HG03342 (cell line): ENCODE results near the gene ACP5.
"Not testable (repeated sequence)": the region's sequence is repeated elsewhere in the genome, so short reads cannot be mapped to it uniquely, and the experiment has no call there.

Experiments used
- ATAC-seq: cut with Tn5 transposase; IDR thresholded peaks from one replicate; pipeline ENCODE4 v1.9.1; 2021; ENCODE audit warnings: mild to moderate bottlenecking, moderate library complexity; ENCODE audit not compliant: unreplicated experiment

The ACP5 gene

DNA sequence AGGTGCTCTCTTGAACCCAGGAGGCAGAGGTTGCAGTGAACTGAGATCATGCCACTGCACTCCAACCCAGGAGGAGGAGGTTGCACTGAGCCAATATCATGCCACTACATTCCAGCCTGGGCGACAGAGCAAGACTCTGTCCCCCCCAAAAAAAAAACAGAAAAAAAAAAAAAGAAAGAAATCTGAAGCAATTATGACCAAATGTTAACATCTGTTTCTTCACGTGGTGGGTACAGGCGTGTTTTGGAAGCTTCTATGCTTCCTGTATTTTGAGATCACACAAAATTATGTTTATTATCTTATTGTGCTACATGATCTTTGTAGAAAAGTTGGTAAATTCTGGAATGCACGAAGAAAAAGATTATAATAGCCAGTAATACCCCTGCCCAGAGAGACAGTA, 2.7 kb upstream of the ACP5 start:
- ATAC-seq = no peak

GRCh38 chr19:11578258-11579142, 1.1 kb upstream of the ACP5 start:
- no peak for ATAC-seq

- no peak for ATAC-seq
Observed at GRCh38 chr19:11576227-11576626, 1.2 kb downstream of the ACP5 start.

DNA sequence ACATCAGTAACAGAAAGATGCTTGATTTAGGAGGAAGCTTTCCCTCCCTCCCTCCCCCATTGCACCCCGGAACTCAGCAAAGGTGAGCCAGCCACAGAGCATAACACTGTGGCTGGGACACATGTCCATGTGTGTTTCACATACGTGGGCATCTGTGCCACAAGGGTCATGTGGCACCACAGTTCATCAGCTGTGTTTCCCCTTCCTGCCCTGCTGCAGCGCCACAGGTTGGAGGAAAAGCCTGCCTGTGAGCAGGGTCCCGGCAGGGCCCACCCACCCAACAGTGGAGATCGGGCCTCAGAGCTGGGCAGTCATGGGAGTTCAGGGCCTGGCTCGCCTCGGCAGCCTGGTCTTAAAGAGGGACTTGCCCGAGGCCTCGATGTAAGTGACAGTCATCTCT, 2.8 kb downstream of the ACP5 start:
- ATAC-seq = no peak

DNA sequence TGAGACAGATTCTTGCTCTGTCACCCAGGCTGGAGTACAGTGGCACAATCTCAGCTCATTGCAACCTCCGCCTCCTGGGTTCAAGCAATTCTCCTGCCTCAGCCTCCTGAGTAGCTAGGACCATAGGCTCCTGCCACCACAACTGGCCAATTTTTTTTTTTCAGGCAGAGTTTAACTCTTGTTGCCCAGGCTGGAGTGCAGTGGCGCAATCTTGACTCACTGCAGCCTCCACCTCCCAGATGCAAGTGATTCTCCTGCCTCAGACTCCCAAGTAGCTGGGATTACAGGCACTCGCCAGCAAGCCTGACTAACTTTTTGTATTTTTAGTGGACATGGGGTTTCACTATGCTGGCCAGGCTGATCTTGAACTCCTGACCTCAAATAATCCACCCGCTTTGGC, 3.7 kb downstream of the ACP5 start:
- not testable (repeated sequence) for ATAC-seq

GRCh38 chr19:11573354-11573753, 4.1 kb downstream of the ACP5 start:
- not testable (repeated sequence) for ATAC-seq

DNA sequence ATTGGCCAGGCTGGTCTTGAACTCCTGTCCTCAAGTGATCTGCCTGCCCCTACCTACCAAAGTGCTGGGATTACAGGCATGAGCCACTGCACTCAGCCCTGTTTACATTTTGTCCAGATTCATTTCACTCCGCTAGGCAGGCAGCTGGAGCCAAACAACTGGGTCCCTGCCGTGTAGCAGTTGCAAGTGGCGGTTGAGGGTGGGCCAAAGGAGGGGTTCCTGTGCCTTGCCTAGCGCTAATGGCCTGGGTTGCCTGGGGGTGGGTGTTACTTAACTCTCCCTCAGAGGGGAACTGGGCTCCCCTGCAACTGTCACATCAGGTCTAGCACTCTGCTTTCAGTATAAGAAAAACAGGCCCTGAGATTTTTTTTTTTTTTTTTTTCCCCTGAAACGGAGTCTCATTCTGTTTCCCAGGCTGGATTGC, 7.4 kb downstream of the ACP5 start:
- ATAC-seq = no peak

- no peak for ATAC-seq
Observed at GRCh38 chr19:11566164-11566563, 11.3 kb downstream of the ACP5 start.

DNA sequence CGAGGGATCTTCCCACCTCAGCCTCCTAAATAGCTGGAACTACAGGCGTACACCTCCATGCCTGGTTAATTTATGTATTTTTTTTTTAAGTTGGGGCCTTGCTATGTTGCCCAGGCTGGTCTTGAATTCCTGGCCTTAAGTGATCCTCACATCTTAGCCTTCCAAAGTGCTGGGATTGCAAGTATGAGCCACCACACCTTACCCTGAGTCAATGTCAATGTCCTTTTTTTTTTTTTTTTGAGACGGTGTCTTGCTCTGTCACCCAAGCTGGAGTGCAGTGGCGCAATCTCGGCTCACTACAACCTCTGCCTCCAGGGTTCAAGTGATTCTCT, 11.8 kb downstream of the ACP5 start:
- ATAC-seq = not testable (repeated sequence)

GRCh38 chr19:11564082-11564807, 13.2 kb downstream of the ACP5 start:
- ATAC-seq = not testable (repeated sequence)

GRCh38 chr19:11563532-11563931, 13.9 kb downstream of the ACP5 start:
- ATAC-seq = no peak

GRCh38 chr19:11560404-11561051, 16.9 kb downstream of the ACP5 start:
- ATAC-seq = peak; percentile 52

- peak; percentile 70 for ATAC-seq
Observed at GRCh38 chr19:11558881-11559828, 18.3 kb downstream of the ACP5 start, which contains the start of gene ELOF1. ELOF1 (minus strand) TSS chr19:11559230; CDS start chr19:11554347, 4,883 bp downstream.

GRCh38 chr19:11556634-11557420, 20.6 kb downstream of the ACP5 start:
- no peak for ATAC-seq

- no peak for ATAC-seq
Observed at GRCh38 chr19:11555246-11555645, 22.2 kb downstream of the ACP5 start.

- ATAC-seq = no peak
Observed at GRCh38 chr19:11554160-11554559, 23.3 kb downstream of the ACP5 start.

DNA sequence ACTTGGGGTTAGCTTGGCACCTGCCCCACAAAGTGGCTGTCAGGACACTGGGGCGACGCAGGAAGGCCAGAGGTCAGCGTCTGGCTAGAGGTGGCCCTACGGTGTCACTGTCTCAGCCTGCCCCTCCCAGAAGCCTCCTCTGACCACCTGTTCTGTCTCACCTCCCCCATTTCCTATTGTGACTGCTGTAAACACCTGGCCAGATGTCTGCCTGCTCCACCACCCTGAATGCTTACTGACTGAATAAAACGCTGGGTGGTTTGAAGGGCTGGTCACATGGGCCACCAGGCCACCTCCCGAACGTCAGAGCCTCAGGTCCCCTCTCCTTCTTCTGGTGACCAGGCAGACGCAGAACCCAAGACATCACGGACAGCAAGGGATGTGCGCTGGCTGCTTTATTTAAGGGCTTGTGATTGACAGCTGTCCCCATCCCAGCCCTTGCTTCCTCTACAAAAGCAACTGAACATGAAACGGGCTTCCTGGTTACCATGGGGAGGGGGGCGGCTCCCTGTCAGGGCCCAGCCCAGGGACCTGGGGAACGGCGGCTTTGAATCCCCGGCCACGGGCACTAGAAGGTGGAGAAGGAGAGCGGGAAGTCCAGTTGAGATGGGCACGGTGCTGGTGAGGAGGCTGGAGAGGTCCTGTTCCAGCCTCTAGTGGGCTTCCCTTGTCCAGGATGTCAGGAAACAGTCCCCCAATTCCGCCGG, 24.6 kb downstream of the ACP5 start:
- no peak for ATAC-seq

- ATAC-seq = no peak
Observed at GRCh38 chr19:11551603-11552235, 25.7 kb downstream of the ACP5 start.

DNA sequence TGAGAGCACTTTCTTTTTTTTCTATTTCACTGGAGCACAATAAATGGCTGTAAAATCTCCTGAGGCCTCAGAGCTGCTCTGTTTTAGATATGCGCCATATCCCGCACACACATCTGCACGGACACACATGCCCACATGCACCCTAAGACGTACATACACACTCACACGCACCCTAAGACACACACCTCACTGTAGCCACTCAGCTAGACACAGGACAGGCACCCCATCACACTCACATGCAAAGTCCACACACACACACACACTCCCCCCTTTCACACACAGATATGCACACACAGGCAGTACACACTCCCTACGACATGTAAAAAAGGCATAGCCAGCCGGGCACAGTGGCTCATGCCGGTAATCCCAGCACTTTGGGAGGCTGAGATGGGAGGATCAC, 27.2 kb downstream of the ACP5 start:
- no peak for ATAC-seq
